BE2C (cell line): ENCODE measurements around the gene MECP2.

Source experiments
- DNase-seq: peaks from one replicate; pipeline ENCODE4 v3.0.0-alpha.2; 2020
- H3K27me3 ChIP-seq: fragments of 250-450 bp; sonication (Bioruptor Pico); 2 replicates; pipeline ENCODE4 v1.5.1; 2020; ENCODE audit warnings: mild to moderate bottlenecking
- H3K36me3 ChIP-seq: fragments of 250-450 bp; sonication (Bioruptor Pico); 2 replicates; pipeline ENCODE4 v1.5.1; 2020; ENCODE audit warnings: mild to moderate bottlenecking
- H3K4me1 ChIP-seq: fragments of 250-450 bp; sonication (Bioruptor Pico); 2 replicates; pipeline ENCODE4 v1.5.1; 2020
- H3K4me3 ChIP-seq: 2 replicates; pipeline ENCODE4 v1.5.1; 2011; ENCODE audit warnings: low read depth, low read length
- H3K9me3 ChIP-seq: fragments of 250-450 bp; sonication (Bioruptor Pico); 2 replicates; pipeline ENCODE4 v1.5.1; 2020
- CTCF ChIP-seq: IDR thresholded peaks from 2 replicates; pipeline ENCODE4 v1.5.1; 2012; ENCODE audit warnings: mild to moderate bottlenecking, low read depth, low read length

Gene MECP2

DNA sequence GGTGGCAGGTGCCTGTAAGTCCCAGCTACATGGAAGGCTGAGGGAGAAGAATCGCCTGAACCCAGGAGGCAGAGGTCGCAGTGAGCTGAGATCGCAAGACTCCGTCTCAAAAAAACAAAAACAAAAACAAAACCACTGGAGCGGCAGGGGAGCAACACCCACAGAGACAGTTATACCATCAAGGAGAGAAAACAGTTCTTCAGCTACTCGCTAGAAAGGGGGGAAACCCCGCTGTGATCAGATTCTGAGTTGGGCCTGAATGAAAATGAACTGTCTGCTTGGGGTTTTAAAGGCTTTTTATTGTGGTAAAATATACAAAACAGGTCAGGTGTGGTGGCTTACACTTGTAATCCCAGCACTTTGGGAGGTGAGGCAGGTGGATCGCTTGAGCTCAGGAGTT lies 61.0 kb downstream of the MECP2 start:
- H3K4me1 ChIP-seq, result no peaks in the 10 kb centered on the region
- H3K27me3 ChIP-seq, result no peaks in the 10 kb centered on the region
- no peak for DNase-seq
- H3K9me3 ChIP-seq, result no peaks in the 10 kb centered on the region
- no peak overlapping the region for H3K4me3 ChIP-seq
- TF ChIP-seq CTCF, result no peak
- H3K36me3 ChIP-seq, result no peaks in the 10 kb centered on the region; the same call in 1 of the 2 replicates

DNA sequence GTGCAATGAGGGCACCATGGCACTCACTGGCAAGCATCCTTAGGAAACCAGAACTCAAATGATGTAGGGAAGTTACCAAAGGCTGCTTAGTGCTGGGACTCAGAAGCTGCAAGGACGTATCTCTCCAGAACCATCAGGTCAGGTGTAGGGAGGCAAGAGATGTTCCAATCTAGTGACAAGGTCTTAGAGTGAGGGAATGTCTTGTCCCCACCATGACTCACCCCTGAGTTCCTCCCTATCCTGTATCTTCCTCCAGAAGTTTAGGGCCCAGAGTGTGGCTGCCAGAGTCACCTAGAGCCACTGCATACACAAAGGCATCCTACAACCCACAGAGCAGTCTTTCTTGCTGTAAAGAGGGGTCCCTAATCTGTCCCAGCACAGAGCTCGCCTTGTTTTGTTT lies 63.7 kb downstream of the MECP2 start:
- no peak for TF ChIP-seq CTCF
- no peak for DNase-seq
- no peak overlapping the region for H3K4me3 ChIP-seq
- no peaks in the 10 kb centered on the region for H3K4me1 ChIP-seq
- peaks cover 5% of the 10 kb centered on the region; the same call in 1 of the 2 replicates for H3K36me3 ChIP-seq
- H3K27me3 ChIP-seq, result no peaks in the 10 kb centered on the region
- H3K9me3 ChIP-seq, result no peaks in the 10 kb centered on the region

GRCh38 chrX:154032653-154033052 lies 64.9 kb downstream of the MECP2 start:
- H3K36me3 ChIP-seq, result peaks cover 5% of the 10 kb centered on the region; the same call in 1 of the 2 replicates
- DNase-seq, result no peak
- no peaks in the 10 kb centered on the region for H3K27me3 ChIP-seq
- H3K4me1 ChIP-seq, result no peaks in the 10 kb centered on the region
- no peaks in the 10 kb centered on the region for H3K9me3 ChIP-seq
- TF ChIP-seq CTCF, result no peak
- no peak overlapping the region for H3K4me3 ChIP-seq

DNA sequence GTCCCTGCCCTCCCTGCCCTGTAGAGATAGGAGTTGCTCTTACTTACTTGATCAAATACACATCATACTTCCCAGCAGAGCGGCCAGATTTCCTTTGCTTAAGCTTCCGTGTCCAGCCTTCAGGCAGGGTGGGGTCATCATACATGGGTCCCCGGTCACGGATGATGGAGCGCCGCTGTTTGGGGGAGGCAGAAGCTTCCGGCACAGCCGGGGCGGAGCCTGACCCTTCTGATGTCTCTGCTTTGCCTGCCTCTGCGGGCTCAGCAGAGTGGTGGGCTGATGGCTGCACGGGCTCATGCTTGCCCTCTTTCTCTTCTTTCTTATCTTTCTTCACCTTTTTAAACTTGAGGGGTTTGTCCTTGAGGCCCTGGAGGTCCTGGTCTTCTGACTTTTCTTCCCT lies 65.4 kb downstream of the MECP2 start:
- H3K27me3 ChIP-seq, result no peaks in the 10 kb centered on the region

DNA sequence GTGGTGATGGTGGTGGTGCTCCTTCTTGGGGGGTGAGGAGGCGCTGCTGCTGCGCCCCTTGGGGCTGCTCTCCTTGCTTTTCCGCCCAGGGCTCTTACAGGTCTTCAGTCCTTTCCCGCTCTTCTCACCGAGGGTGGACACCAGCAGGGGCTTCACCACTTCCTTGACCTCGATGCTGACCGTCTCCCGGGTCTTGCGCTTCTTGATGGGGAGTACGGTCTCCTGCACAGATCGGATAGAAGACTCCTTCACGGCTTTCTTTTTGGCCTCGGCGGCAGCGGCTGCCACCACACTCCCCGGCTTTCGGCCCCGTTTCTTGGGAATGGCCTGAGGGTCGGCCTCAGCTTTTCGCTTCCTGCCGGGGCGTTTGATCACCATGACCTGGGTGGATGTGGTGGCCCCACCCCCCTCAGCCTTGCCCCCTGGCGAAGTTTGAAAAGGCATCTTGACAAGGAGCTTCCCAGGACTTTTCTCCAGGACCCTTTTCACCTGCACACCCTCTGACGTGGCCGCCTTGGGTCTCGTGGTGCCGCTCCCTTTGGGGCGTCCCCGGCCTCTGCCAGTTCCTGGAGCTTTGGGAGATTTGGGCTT lies 66.7 kb downstream of the MECP2 start:
- no peak for DNase-seq
- Histone ChIP-seq H3K27me3 (no peaks in the 10 kb centered on the region), H3K4me1 (no peaks in the 10 kb centered on the region), H3K9me3 (no peaks in the 10 kb centered on the region), H3K36me3 (peaks cover 5% of the 10 kb centered on the region; the same call in 1 of the 2 replicates), H3K4me3 (no peak overlapping the region)
- TF ChIP-seq CTCF, result no peak

More for the DNA sequence above, 65.4 kb downstream of the MECP2 start:
- no peak for TF ChIP-seq CTCF
- DNase-seq, result no peak
- no peaks in the 10 kb centered on the region for H3K9me3 ChIP-seq
- H3K4me3 ChIP-seq, result no peak overlapping the region
- H3K36me3 ChIP-seq, result peaks cover 5% of the 10 kb centered on the region; the same call in 1 of the 2 replicates
- no peaks in the 10 kb centered on the region for H3K4me1 ChIP-seq

- no peak for DNase-seq
- no peak overlapping the region for H3K4me3 ChIP-seq
- H3K4me1 ChIP-seq, result no peaks in the 10 kb centered on the region
- H3K36me3 ChIP-seq, result peaks cover 5% of the 10 kb centered on the region; the same call in 1 of the 2 replicates
- H3K9me3 ChIP-seq, result no peaks in the 10 kb centered on the region
- no peaks in the 10 kb centered on the region for H3K27me3 ChIP-seq
- no peak for TF ChIP-seq CTCF
These were observed 67.3 kb downstream of the MECP2 start for GRCh38 chrX:154030266-154030665.
